ENCODE results near the gene PNPLA8.
A peak's percentile ranks its signal among the peaks of the same experiment; 100 is the strongest.

PNPLA8 gene

DNA sequence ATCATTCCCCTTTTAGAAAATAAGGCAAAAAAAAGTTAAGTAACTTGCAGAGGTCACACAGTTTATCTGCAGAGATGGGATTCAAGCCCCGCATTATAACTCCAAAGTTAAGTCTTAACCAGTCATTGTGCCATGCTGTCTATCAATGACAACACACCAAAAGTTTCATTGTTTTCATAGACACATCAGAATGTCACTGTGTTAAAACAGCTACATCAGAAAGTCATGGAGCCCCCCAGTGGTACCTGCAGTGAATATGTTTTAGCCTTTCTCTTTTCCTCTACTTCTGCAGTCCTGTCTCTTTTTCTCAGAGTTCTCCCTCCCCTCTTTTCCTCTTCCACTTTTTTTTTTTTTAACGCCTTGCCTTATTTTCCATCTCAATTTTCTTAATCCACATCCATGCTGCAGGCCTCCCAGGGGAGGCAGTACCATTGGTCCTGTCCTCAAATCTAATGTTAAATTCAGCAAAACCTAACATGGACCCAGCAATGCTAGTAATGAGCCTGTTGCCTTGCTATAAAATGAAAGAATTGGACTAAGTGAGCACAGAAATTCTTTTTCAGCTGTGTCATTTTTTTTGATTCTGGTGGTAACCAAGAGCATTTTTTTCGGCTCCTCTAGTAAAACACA is 65.9 kb downstream of the PNPLA8 start:
- no peaks in the 10 kb centered on the region for H3F3A ChIP-seq (ENCODE audit: low read depth)
- no peaks in the 10 kb centered on the region for H3K9me3 ChIP-seq (ENCODE audit: insufficient read depth, low read depth, low read length)
- H3K4me2 ChIP-seq (ENCODE audit: low read depth, low read length, poor library complexity, severe bottlenecking): no peak overlapping the region
- TF ChIP-seq CTCF (conservative IDR thresholded peaks at IDR 0.05; ENCODE audit: low read length): peak; percentile 69
- TF ChIP-seq EZH2phosphoT487 (IDR thresholded peaks at IDR 0.05; ENCODE audit: borderline replicate concordance): no peak
- H3K4me3 ChIP-seq (ENCODE audit: low read length, poor library complexity, severe bottlenecking): no peak overlapping the region
- H3K4me1 ChIP-seq (ENCODE audit: insufficient read depth, low read length, poor library complexity, severe bottlenecking): peaks cover 14% of the 10 kb centered on the region
- H2AFZ ChIP-seq (ENCODE audit: low read length): no peak overlapping the region
- H3K36me3 ChIP-seq (ENCODE audit: insufficient read depth, low read length): no peaks in the 10 kb centered on the region
- H3K79me2 ChIP-seq (ENCODE audit: insufficient read depth, low read length): no peaks in the 10 kb centered on the region
- H3K27me3 ChIP-seq (ENCODE audit: insufficient read depth, low read length, poor library complexity, severe bottlenecking): no peaks in the 10 kb centered on the region
- H3K9me2 ChIP-seq (replicated peaks; ENCODE audit: low read depth, low read length): no peaks in the 10 kb centered on the region
- no peaks in the 10 kb centered on the region for H4K20me1 ChIP-seq (ENCODE audit: insufficient read depth, low read length, poor library complexity, severe bottlenecking)
- no peak overlapping the region for H3K9ac ChIP-seq (ENCODE audit: low read depth, low read length, poor library complexity, severe bottlenecking)

DNA sequence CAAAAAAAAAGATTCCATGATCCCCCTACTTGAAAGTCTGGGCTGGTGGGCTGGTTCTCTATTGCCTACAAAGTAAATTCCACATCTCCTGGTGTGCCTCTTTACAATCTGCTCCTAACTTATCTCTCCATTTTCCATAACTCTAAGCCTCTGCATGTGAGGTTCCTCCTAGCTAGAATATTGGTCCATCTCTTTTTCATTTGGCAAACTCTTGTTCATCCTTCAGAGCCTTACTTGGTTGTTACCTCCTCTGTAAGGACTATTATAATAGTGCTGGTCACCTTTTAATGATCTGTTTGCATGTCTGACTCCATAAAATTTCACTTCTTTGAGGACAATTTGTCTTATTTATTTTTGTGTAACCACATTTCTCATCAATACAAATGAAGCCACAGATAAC is 68.1 kb downstream of the PNPLA8 start:
- Histone ChIP-seq H3K9me2 (replicated peaks; ENCODE audit: low read depth, low read length) (no peaks in the 10 kb centered on the region), H4K20me1 (ENCODE audit: insufficient read depth, low read length, poor library complexity, severe bottlenecking) (no peaks in the 10 kb centered on the region), H2AFZ (ENCODE audit: low read length) (peak overlapping the region; percentile 48; the same call in 1 of the 2 replicates), H3K4me1 (ENCODE audit: insufficient read depth, low read length, poor library complexity, severe bottlenecking) (peaks cover 1% of the 10 kb centered on the region), H3K36me3 (ENCODE audit: insufficient read depth, low read length) (no peaks in the 10 kb centered on the region), H3K9me3 (ENCODE audit: insufficient read depth, low read depth, low read length) (no peaks in the 10 kb centered on the region), H3K4me3 (ENCODE audit: low read length, poor library complexity, severe bottlenecking) (no peak overlapping the region), H3K27me3 (ENCODE audit: insufficient read depth, low read length, poor library complexity, severe bottlenecking) (no peaks in the 10 kb centered on the region), H3F3A (ENCODE audit: low read depth) (no peaks in the 10 kb centered on the region), H3K79me2 (ENCODE audit: insufficient read depth, low read length) (no peaks in the 10 kb centered on the region), H3K4me2 (ENCODE audit: low read depth, low read length, poor library complexity, severe bottlenecking) (no peak overlapping the region), H3K9ac (ENCODE audit: low read depth, low read length, poor library complexity, severe bottlenecking) (no peak overlapping the region)
- TF ChIP-seq EZH2phosphoT487 (IDR thresholded peaks at IDR 0.05; ENCODE audit: borderline replicate concordance): no peak
- TF ChIP-seq CTCF (conservative IDR thresholded peaks at IDR 0.05; ENCODE audit: low read length): no peak

DNA sequence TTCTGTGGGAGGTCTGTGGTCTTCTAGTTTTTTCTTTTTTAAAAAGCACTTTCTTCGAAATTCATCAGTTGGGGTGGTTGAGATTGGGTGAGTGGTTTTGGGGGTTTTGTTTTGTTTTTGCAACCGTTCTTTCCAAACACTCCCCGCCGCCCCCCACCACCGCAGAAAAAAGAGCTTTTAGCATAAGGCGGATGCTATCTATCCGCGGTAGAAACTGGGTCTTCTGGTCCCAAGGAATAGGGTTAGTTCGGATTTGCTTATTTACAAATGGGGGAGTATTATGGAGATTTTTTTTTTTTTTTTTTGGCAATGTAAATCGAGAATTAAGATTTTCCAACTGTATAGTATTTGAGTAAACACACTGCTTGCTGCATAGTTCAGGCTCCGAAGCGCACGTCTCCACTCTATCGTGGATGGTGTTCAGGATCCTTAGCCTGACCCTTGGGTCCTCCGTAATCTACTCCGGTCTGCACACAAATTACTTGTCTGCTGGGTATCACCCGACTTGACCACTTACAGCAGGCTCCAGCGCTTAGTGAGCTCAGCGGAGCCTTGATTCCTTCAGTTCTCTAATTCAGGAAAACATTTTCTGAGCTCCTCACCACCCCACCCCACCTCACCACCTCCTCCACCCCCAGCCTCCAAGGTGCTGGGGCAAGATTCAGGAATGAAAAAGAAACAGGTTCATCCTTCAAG is 68.9 kb downstream of the PNPLA8 start:
- Histone ChIP-seq H3K9me3 (ENCODE audit: insufficient read depth, low read depth, low read length) (no peaks in the 10 kb centered on the region), H3K4me1 (ENCODE audit: insufficient read depth, low read length, poor library complexity, severe bottlenecking) (no peaks in the 10 kb centered on the region), H3F3A (ENCODE audit: low read depth) (no peaks in the 10 kb centered on the region), H3K9ac (ENCODE audit: low read depth, low read length, poor library complexity, severe bottlenecking) (no peak overlapping the region), H2AFZ (ENCODE audit: low read length) (no peak overlapping the region), H4K20me1 (ENCODE audit: insufficient read depth, low read length, poor library complexity, severe bottlenecking) (no peaks in the 10 kb centered on the region), H3K4me3 (ENCODE audit: low read length, poor library complexity, severe bottlenecking) (no peak overlapping the region), H3K27me3 (ENCODE audit: insufficient read depth, low read length, poor library complexity, severe bottlenecking) (no peaks in the 10 kb centered on the region), H3K79me2 (ENCODE audit: insufficient read depth, low read length) (no peaks in the 10 kb centered on the region), H3K9me2 (replicated peaks; ENCODE audit: low read depth, low read length) (no peaks in the 10 kb centered on the region), H3K4me2 (ENCODE audit: low read depth, low read length, poor library complexity, severe bottlenecking) (no peak overlapping the region), H3K36me3 (ENCODE audit: insufficient read depth, low read length) (no peaks in the 10 kb centered on the region)
- no peak for TF ChIP-seq EZH2phosphoT487 (IDR thresholded peaks at IDR 0.05; ENCODE audit: borderline replicate concordance)
- no peak for TF ChIP-seq CTCF (conservative IDR thresholded peaks at IDR 0.05; ENCODE audit: low read length)

Measured in Loucy (cell line).